ENCODE results near the gene PSMD1.
A peak's percentile ranks its signal among the peaks of the same experiment; 100 is the strongest.

Gene PSMD1

DNA sequence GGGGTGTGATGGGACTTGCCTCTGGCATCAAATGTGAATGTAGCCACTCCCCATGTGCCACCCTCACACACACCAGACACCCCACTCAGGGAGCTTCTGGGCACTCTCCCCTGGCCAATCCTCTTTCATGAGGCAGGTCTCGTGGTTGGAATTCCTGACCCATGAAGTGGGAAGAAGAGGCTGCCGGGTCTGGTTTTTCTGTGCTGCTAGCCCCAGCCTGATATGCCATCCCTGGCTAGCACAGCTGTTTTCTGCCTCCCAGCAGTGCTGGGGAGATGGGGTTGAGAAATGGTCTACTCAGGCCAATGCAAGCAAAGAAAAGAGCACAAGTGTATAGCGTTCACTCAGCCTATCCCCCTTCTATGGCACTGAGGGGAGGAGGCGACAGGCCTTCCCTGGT lies 20.5 kb upstream of the PSMD1 start:
- no peak for DNase-seq

- no peak for DNase-seq
These were observed 20.0 kb upstream of the PSMD1 start for GRCh38 chr2:231036578-231037106.

- DNase-seq: peak; percentile 43
These were observed 19.4 kb upstream of the PSMD1 start, which contains the start of gene C2orf72 for GRCh38 chr2:231037202-231037730. C2orf72 (plus strand) TSS chr2:231037523; CDS start chr2:231037566, 43 bp downstream.

DNA sequence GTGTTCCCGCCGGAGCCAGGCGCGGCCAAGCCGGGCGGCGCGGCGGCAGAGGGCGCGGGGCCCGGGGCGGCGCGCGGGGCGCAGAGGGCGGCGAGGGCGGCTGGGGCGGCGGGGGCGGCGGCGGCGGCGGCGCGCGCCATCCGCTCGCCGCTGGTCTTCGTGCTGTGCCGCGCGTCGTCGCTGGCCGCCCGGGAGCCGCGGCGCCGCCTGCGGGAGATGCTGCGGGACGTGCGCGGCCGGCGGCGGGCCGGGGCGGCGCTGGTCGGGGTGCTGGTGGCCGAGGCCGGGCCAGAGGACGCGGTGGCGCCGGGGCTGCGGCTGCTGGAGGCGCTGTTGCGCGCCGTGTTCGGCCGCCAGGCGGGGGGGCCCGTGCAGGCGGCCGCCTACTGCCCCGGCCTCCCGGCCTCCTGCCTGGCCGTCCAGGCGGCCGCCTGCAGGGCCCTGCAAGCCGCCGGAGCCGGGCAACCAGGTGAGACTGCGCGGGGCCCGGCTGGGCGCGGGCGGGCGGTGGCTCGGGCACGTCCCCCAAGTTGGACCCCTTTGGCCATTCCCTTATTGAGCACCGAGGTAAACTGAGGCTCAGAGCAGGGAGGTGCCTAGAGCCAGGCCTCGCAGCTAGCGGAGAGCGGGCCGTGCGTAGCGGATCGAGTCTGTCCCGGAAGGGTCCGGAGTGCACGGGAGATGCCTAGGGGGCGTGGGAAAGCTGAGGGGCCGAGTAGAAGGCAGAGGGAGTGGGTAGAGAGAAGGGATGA lies 18.8 kb upstream of the PSMD1 start:
- peak; percentile 31 for DNase-seq

- DNase-seq: no peak
These were observed 18.0 kb upstream of the PSMD1 start for GRCh38 chr2:231038483-231039293.

- no peak for DNase-seq
These were observed 17.4 kb upstream of the PSMD1 start for GRCh38 chr2:231039294-231039664.

DNA sequence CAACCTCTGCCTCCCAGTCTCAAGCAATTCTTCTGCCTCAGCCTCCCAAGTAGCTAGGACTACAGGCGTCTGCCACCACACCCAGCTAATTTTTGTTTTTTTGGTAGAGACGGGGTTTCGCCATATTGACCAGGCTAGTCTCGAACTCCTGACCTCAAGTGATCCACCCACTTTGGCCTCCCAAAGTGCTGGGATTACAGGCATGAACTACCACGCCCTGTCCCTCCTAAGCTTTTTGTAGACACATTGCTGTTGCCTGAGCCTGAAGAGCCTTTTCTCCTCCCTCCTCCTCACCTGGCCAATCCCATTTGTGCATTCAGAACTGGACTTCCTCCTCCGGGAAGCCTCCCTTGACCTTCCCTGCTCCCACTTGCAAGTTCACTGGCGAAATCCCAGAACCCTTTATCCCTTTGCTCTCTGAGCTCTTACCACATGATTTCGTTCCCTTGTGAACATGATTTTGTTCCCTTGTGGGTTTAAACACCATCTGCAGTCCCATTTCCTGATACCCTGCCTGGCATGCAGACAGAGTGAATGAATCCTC lies 16.8 kb upstream of the PSMD1 start:
- DNase-seq: no peak

GRCh38 chr2:231041061-231041689 lies 15.5 kb upstream of the PSMD1 start:
- no peak for DNase-seq

GRCh38 chr2:231043796-231044195 lies 12.9 kb upstream of the PSMD1 start:
- DNase-seq: no peak

GRCh38 chr2:231046916-231047273 lies 9.8 kb upstream of the PSMD1 start:
- DNase-seq: no peak

DNA sequence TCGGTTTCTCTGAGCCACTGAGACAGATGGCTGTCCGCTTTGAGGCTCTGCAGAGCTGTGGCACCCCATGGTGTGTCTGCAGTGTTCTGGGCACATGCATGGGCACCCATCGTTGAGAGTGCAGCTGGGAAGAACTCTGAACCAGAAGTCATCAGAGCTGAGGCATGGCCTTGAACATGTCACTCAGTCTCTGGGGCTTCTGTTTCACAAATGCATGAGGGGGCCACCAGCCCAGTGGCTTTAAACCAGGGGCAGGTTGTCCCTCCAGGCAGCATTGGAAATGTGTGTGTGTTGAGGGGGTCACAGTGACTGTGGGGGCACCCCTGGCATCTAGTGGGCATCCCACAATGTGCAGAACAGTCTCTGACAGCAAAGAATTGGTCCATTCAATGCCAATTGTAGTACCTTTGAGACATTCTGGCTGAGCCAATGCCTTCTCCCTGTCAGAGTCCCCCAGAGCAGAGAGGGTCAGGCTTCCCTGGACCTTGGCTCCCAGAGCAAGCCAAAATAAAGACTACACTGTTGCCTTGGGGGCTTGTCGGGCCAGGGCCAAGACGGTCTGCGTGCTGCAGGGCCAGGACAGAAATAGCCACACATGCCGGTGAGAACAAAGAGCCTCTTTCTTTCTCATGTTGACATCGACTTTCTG lies 9.3 kb upstream of the PSMD1 start:
- no peak for DNase-seq

GRCh38 chr2:231047923-231048915 lies 8.4 kb upstream of the PSMD1 start:
- DNase-seq: no peak

DNA sequence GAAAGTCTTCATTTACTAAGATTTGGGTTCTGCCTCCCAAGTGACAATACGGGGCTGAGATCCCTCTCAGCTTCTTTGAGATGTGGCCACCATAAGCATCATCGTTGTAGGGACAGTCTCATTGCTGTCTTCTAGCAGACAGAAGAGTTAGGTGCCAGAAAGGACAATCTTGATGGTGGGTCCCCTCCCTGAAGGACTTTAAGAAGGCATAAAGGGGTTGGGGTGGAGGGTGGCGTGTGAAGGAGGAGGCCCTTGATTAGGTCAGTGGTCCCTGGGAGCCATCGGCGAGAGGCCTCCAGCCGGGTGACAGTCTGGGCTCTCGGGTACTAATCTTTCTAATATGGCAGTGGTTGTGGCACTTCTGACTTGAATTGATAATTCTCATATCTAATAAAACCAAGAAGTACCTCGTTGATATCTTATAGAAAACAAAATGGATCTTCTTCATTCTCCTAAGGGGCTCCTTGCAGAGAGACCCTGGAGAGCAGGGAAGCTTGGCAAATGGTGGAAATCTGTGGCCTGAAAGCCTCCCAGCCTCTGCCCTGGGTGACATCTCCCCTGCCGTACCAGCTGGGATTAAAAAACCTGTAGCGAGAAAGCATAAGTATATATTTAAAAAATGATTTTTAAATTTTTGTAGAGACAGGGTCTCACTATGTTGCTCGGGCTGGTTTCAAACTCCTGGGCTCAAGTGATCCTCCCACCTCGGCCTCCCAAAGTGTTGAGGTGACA lies 7.2 kb upstream of the PSMD1 start:
- DNase-seq: no peak

GRCh38 chr2:231050018-231050901 lies 6.4 kb upstream of the PSMD1 start:
- DNase-seq: no peak

DNA sequence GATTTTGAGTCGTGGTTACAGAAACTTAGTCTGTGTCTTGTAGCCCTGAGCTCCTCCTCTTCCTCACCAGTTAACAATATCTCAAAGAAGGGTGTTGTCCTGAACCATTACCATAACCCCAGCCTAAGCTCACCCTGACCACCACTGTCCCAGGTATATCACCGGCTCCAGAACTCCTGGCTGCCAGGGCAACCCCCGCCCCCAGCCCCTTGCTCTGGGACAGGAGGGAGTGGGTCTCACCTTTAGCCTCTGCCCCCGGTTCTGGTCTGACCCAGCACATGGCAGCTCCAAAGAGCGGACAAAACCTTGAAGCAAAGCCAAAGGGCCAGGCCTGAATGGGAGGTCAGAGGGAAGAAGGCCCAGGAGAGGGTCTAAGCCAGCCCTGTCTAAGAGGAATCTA lies 5.6 kb upstream of the PSMD1 start:
- no peak for DNase-seq

- peak; percentile 94 for DNase-seq
These were observed 3.9 kb upstream of the PSMD1 start for GRCh38 chr2:231052494-231053451.

DNA sequence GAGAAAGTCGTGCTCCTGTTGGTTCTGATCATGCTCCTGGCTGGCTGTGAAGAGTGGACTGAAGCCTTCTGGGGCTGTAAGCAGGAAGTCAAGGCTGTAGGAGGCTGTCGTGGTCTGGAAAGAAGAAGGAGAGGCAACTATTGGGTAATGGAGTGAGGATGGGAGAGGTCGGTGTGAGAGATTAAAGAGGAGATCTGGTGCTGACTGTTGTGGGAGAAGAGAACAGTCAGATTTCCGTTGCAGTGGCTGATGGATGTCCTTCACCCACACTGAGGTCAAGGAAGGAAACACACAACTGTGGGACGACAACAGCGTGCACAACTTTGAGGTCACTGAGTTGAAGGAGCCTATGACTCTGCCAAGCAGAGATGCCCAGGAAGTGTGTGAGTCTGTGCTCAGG lies 2.8 kb upstream of the PSMD1 start:
- no peak for DNase-seq

- DNase-seq: no peak
These were observed 923 bp downstream of the PSMD1 start for GRCh38 chr2:231057590-231057989.

Measured in eye (tissue), 1 donor.